LNCAP (cell line): Measurements from ENCODE around the gene STUM.

Experiments used
- CTCF ChIP-seq: fragments of 450-650 bp; IDR thresholded peaks from 2 replicates; pipeline ENCODE4 v1.5.1; 2017; ENCODE audit warnings: mild to moderate bottlenecking

STUM gene

GRCh38 chr1:226615876-226616275, 67.3 kb downstream of the STUM start:
- no peak for TF ChIP-seq CTCF

GRCh38 chr1:226616636-226617035, 68.1 kb downstream of the STUM start:
- no peak for TF ChIP-seq CTCF

GRCh38 chr1:226617109-226617508, 68.5 kb downstream of the STUM start:
- TF ChIP-seq CTCF: no peak

GRCh38 chr1:226618380-226618779, 69.8 kb downstream of the STUM start:
- TF ChIP-seq CTCF: no peak

GRCh38 chr1:226619031-226619430, 70.5 kb downstream of the STUM start:
- no peak for TF ChIP-seq CTCF

GRCh38 chr1:226622012-226622411, 73.4 kb downstream of the STUM start:
- no peak for TF ChIP-seq CTCF

GRCh38 chr1:226624526-226624925, 76.0 kb downstream of the STUM start:
- TF ChIP-seq CTCF: no peak

GRCh38 chr1:226625326-226625725, 76.8 kb downstream of the STUM start:
- no peak for TF ChIP-seq CTCF
